Natural killer cell (primary cell): ENCODE results near the gene FRMD6. TPM values are rescaled to one million over a fixed set of nuclear protein-coding genes. Genes with fewer than 3 reads are reported as not detected.

Experiments used
- ATAC-seq, 3 donors: fragments of 150-1000 bp in 2 of 3; fragments of 200-7000 bp in 1 of 3; cut with Tn5 transposase; 1 replicate in 1 of 3; 2 replicates in 2 of 3; pipeline ENCODE4 v1.10.0; 2021; ENCODE audit warnings: mild to moderate bottlenecking in 2 of 3, moderate library complexity in 2 of 3
- DNase-seq, 2 donors: peaks; one replicate each; pipeline versions ENCODE4 v3.0.0 to v3.0.0-alpha.2; 2013 to 2021; ENCODE audit warnings: mixed read lengths in 1 of 2
- H3K27ac ChIP-seq: one replicate; pipeline ENCODE4 v1.5.1; 2013; ENCODE audit warnings: mild to moderate bottlenecking, low read length
- H3K27me3 ChIP-seq: one replicate; pipeline ENCODE4 v1.6.1; 2013; ENCODE audit warnings: low read length; ENCODE audit not compliant: control insufficient read depth, insufficient read depth
- H3K36me3 ChIP-seq: one replicate; pipeline ENCODE4 v1.6.1; 2013; ENCODE audit warnings: low read length; ENCODE audit not compliant: control insufficient read depth, insufficient read depth
- H3K4me1 ChIP-seq: one replicate; pipeline ENCODE4 v1.6.1; 2013; ENCODE audit warnings: low read length; ENCODE audit not compliant: control insufficient read depth, insufficient read depth
- H3K4me3 ChIP-seq: one replicate; pipeline ENCODE4 v1.5.1; 2013; ENCODE audit warnings: low read length
- H3K9me3 ChIP-seq: one replicate; pipeline ENCODE4 v1.6.1; 2013; ENCODE audit warnings: low read length; ENCODE audit not compliant: control insufficient read depth, insufficient read depth
- H3K27ac Mint-ChIP-seq, 2 donors: one replicate each; pipeline ENCODE4 v1.8.0; 2022; ENCODE audit warnings: mild to moderate bottlenecking in 2 of 2, mixed read lengths in 2 of 2, moderate library complexity in 1 of 2
- H3K27me3 Mint-ChIP-seq, 2 donors: one replicate each; pipeline ENCODE4 v1.8.0; 2022; ENCODE audit warnings: low read depth in 2 of 2, mixed read lengths in 2 of 2
- H3K36me3 Mint-ChIP-seq: one replicate; pipeline ENCODE4 v1.8.0; 2022; ENCODE audit warnings: mixed read lengths
- H3K4me1 Mint-ChIP-seq, 2 donors: one replicate each; pipeline ENCODE4 v1.8.0; 2022; ENCODE audit warnings: mixed read lengths in 2 of 2
- H3K4me3 Mint-ChIP-seq: one replicate; pipeline ENCODE4 v1.8.0; 2022; ENCODE audit warnings: mild to moderate bottlenecking, moderate library complexity, mixed read lengths
- H3K9me3 Mint-ChIP-seq, 2 donors: one replicate each; pipeline ENCODE4 v1.8.0; 2022; ENCODE audit warnings: mixed read lengths in 2 of 2
- CTCF ChIP-seq: fragments of 200-600 bp; IDR thresholded peaks from one replicate; pipeline ENCODE4 v1.8.0; 2022; ENCODE audit warnings: antibody characterized with exemption
- WGBS: methylation state at CpG from one replicate; pipeline ENCODE4 v1.1.7; 2013; ENCODE audit warnings: missing lambda C conversion rate; ENCODE audit not compliant: insufficient coverage; 5-methylcytosine and 5-hydroxymethylcytosine counted together
- intact Hi-C: fragments of 100-400 bp; cut with micrococcal nuclease; formaldehyde crosslinking; loops from one replicate; pipeline ENCODE4 v1.14.2; 2022
- total RNA-seq, 4 donors: library from RNA; stranded (reverse); fragments of 120-200 nt in 1 of 4; gene quantifications; one replicate each; pipeline versions ENCODE4 v1.2.3 to v1.2.4, GENCODE V29; 2013 to 2022

The FRMD6 gene
- total RNA-seq, 3 donors from 2014 or later (not counting 1 experiment from before 2014, with no cell fraction given) = 1.5 to 3.8 (median 2.3) TPM

DNA sequence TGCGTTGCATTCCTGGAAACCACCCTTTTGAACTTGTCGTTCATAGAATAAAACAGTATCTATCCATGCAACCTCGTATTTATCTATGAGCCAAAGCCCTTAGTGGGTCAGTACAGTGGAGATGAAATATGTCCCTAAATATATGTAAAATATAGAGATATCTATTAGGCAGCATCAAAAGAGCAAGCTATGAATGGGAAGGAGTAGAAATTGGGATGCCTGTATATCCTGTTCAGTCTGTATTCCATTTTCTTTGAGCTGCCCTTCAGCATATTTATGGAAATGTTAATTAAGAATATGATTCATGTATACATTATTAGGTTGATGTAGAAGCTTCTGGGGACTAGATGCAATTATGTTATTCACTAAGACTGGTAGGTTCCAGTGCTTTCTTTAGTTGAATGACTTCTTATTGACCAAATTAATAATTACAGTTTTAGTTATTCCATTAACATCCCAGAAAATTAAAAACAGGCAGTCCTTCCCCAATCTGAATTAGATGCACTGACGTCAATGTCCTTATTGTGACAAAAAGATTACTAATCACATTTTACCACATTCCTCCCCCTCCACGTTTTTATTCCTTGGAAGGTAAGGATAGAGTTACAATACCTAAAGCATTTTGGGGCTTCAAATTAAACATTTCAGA lies 11.9 kb upstream of the FRMD6 start:
- no peak for TF ChIP-seq CTCF
- no peak overlapping the region for H3K27ac ChIP-seq
- no peak for DNase-seq
- H3K27me3 ChIP-seq = no peaks in the 10 kb centered on the region
- no peaks in the 10 kb centered on the region for H3K4me1 Mint-ChIP-seq
- peaks cover 22 to 32% of the 10 kb centered on the region in 2 donors for H3K27me3 Mint-ChIP-seq
- ATAC-seq = no peak
- H3K4me3 ChIP-seq = no peak overlapping the region
- WGBS = 100% methylated on average over 2 of the region's 5 CpGs
- intact Hi-C loops = no loop called here
- no peak overlapping the region for H3K27ac Mint-ChIP-seq
- H3K9me3 Mint-ChIP-seq = no peaks in the 10 kb centered on the region
- no peaks in the 10 kb centered on the region for H3K9me3 ChIP-seq
- H3K36me3 Mint-ChIP-seq = no peaks in the 10 kb centered on the region
- H3K36me3 ChIP-seq = no peaks in the 10 kb centered on the region
- no peaks in the 10 kb centered on the region for H3K4me1 ChIP-seq
- no peak overlapping the region for H3K4me3 Mint-ChIP-seq

GRCh38 chr14:51643140-51643539 lies 8.6 kb upstream of the FRMD6 start:
- H3K4me3 Mint-ChIP-seq = no peak overlapping the region
- 92% methylated on average over 3 of the region's 3 CpGs for WGBS
- no peak for TF ChIP-seq CTCF
- H3K9me3 Mint-ChIP-seq = no peaks in the 10 kb centered on the region
- Histone ChIP-seq H3K9me3 (no peaks in the 10 kb centered on the region), H3K4me1 (no peaks in the 10 kb centered on the region), H3K36me3 (no peaks in the 10 kb centered on the region), H3K27me3 (no peaks in the 10 kb centered on the region), H3K4me3 (no peak overlapping the region), H3K27ac (no peak overlapping the region)
- H3K36me3 Mint-ChIP-seq = no peaks in the 10 kb centered on the region
- peaks cover 6 to 21% of the 10 kb centered on the region in 2 donors for H3K27me3 Mint-ChIP-seq
- no peaks in the 10 kb centered on the region for H3K4me1 Mint-ChIP-seq
- ATAC-seq (no peak), DNase-seq (no peak)
- H3K27ac Mint-ChIP-seq = no peak overlapping the region
- intact Hi-C loops = no loop called here

DNA sequence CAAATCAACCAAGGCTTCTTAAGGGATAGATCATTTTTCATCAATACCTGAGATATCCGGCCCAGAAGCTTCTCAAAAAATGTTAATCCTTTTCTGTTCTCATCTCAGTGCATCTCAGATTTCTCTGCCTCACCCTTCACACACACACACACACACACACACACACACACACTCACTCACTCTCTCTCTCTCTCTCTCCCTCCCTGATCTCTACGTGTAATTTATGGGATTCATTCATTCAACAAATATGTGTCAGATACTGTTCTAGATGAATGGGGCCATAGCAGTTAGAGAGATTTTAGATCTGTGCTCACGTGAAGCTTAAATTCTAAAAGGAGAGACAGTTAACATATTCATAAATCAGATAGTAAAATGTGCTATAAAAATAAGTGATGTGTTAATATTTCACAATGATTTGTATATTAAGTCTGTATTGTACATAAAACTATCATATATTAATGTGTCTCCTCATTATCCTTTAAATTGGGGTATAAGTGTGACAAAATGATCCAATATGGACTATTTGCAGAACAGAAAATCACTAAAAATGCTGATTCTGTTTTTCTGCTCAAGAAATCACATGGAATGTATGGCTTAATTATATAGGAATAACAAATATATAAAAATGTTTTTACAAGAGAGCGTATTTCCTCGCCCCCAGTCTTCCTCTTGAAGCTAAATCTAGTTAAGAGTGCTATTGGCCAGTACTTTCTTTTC lies 7.3 kb upstream of the FRMD6 start:
- H3K36me3 Mint-ChIP-seq = no peaks in the 10 kb centered on the region
- no peaks in the 10 kb centered on the region for H3K27me3 ChIP-seq
- H3K27ac Mint-ChIP-seq = no peak overlapping the region
- H3K4me1 ChIP-seq = no peaks in the 10 kb centered on the region
- intact Hi-C loops = no loop called here
- no peaks in the 10 kb centered on the region for H3K4me1 Mint-ChIP-seq
- DNase-seq = no peak
- H3K4me3 ChIP-seq = no peak overlapping the region
- no peaks in the 10 kb centered on the region for H3K36me3 ChIP-seq
- no peak overlapping the region for H3K4me3 Mint-ChIP-seq
- H3K27me3 Mint-ChIP-seq = peaks cover 3 to 16% of the 10 kb centered on the region in 2 donors
- H3K9me3 Mint-ChIP-seq = no peaks in the 10 kb centered on the region
- H3K27ac ChIP-seq = no peak overlapping the region
- WGBS = 100% methylated on average over 3 of the region's 5 CpGs
- no peak for TF ChIP-seq CTCF
- H3K9me3 ChIP-seq = no peaks in the 10 kb centered on the region
- ATAC-seq = no peak
